Measurements from ENCODE around the gene C9orf153.

Gene C9orf153

DNA sequence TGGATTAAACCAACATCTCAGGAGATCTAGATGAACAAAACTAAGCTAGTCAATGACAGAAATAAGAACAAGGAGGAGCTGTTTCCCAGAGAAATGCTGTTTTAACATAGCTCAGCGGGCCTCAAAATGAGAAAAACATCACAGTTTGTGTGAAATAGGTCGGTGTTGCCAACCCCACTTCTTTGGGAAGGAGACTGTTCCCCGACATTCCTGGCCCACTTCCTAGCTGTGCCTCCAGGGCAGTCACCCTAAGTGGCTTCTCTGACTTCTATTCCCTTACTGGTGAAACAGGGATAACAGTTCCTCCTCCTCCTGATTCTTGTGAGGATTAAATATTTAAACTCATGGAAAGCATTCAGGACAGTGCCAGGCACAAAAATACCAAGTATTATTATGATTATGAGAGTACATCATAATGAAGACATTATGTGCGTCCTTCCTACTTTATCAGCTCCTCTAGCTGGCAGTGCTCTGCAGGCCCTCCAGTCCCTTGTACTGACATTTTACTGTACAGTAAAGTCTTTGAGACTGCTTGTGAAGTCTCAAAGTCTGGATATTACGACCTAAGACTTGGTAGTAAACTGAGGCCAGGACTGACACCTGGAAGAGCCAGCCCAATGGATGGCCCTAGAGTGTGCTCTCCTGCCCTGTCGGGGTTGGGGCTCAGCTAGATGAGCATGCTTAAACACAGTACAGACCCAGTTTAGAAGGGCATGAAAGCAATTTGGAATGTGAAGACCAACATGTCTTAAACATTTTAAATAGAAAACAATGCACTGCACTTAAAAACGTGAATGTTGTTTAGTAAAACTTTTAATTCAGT, 15.6 kb upstream of the C9orf153 start:
- DNase-seq (ENCODE audit: extremely low spot score): no peak
- TF ChIP-seq, protein P1, sequence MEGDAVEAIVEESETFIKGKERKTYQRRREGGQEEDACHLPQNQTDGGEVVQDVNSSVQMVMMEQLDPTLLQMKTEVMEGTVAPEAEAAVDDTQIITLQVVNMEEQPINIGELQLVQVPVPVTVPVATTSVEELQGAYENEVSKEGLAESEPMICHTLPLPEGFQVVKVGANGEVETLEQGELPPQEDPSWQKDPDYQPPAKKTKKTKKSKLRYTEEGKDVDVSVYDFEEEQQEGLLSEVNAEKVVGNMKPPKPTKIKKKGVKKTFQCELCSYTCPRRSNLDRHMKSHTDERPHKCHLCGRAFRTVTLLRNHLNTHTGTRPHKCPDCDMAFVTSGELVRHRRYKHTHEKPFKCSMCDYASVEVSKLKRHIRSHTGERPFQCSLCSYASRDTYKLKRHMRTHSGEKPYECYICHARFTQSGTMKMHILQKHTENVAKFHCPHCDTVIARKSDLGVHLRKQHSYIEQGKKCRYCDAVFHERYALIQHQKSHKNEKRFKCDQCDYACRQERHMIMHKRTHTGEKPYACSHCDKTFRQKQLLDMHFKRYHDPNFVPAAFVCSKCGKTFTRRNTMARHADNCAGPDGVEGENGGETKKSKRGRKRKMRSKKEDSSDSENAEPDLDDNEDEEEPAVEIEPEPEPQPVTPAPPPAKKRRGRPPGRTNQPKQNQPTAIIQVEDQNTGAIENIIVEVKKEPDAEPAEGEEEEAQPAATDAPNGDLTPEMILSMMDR (IDR thresholded peaks at IDR 0.05; ENCODE audit: control extremely low read depth, extremely low read depth, low read depth, missing control alignments): no peak
- POLR2A ChIA-PET: no interaction called here
- CTCF ChIA-PET: interaction anchor here (0.8 to 1.8 kb wide), 9 partner anchors 11 to 455 kb away, joined by 3 to 5 read pairs (median 4); partner anchors contain the start of gene C9orf153

DNA sequence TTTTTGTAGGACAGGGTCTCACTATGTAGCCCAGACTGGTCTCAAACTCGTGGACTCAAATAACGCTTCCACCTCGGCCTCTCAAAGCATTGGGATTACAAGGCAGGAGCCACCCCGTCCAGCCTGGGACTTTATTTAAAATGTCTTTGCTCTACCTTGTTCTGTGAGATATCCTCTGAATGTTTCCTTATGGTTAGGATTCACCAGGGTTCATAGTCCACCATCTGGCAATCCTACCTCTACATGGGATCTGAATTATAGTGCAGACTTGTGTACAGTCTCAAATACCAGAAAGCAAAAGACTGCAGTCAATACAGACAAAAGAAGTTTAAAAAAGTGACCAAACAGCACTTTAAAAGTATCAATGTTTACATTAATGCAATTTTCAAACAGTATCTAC, 12.8 kb upstream of the C9orf153 start:
- TF ChIP-seq, protein P1 (IDR thresholded peaks at IDR 0.05; ENCODE audit: control extremely low read depth, extremely low read depth, low read depth, missing control alignments): no peak
- CTCF ChIA-PET: no interaction called here
- POLR2A ChIA-PET: no interaction called here
- no peak for DNase-seq (ENCODE audit: extremely low spot score)

DNA sequence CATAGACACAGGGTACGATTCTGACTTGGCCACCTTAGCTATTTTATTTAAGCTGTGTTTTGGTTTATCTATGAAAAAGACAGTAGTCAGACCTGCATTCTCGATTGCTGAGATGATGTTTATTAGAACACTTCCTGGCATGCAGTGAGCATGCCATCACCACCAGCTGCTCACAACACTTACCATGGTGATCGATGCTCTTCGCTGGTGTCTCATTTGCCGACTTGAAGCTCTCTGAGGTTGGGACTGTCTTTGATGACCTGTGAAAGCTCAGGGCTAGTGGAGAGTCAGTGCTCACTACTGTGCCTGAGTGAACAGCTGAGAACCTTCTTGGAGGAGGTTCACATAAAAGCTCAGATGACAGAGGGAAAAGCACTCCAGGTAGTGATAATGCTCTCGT, 4.4 kb upstream of the C9orf153 start:
- TF ChIP-seq, protein P1 (IDR thresholded peaks at IDR 0.05; ENCODE audit: control extremely low read depth, extremely low read depth, low read depth, missing control alignments): no peak
- ChIA-PET POLR2A (no interaction called here), CTCF (interaction anchor here (1.2 to 2.0 kb wide), 6 partner anchors 8 to 76 kb away, joined by 3 to 6 read pairs (median 4); no protein-coding TSS in a partner anchor)
- DNase-seq (ENCODE audit: extremely low spot score): no peak

DNA sequence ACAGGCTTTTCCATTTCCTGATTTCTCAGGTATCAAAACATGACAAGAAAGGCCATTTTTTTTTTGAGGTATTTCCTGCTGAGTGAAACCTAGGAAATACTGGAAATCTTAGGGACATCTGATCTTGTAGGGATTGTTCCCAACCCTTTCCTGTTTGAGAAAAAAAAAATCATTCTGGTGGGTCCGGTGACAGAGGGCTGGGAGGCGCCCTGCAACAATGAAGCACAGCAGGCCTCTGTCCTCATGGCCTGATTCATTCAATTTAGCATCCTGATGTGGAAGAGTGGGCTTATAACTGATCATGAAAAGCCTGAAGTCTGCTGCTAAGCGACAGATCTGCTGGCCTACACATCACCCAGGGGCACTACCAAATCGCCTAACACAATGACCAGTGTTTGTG, 3.0 kb upstream of the C9orf153 start:
- TF ChIP-seq, protein P1 (IDR thresholded peaks at IDR 0.05; ENCODE audit: control extremely low read depth, extremely low read depth, low read depth, missing control alignments): no peak
- ChIA-PET CTCF (interaction anchor here (1.8 to 2.1 kb wide), 3 partner anchors 14 to 60 kb away, joined by 4 to 6 read pairs (median 5); no protein-coding TSS in a partner anchor), POLR2A (no interaction called here)
- DNase-seq (ENCODE audit: extremely low spot score): no peak

DNA sequence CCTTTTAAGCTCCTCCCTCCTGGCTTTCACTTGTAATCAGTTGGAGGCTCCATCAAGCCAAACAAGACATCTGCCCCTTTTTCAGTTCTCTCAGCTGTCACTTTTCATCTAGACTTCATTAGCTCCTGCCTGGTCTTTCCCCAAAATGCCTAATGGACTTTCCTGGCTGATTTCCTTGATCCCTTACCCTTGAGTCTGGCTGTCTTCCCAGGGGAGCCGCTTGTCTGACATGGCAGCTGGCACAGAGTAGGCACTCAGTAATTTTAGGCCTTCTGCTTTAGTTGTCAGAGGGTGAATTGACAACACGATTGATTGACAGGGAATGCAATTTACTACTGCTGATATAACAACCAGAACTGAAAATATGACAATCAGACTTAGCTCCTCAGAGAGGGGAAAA, 2.1 kb downstream of the C9orf153 start:
- no peak for DNase-seq (ENCODE audit: extremely low spot score)
- POLR2A ChIA-PET: no interaction called here
- TF ChIP-seq, protein P1 (IDR thresholded peaks at IDR 0.05; ENCODE audit: control extremely low read depth, extremely low read depth, low read depth, missing control alignments): no peak
- CTCF ChIA-PET: interaction anchor here (0.8 to 3.3 kb wide), 10 partner anchors 10 to 438 kb away, joined by 3 to 12 read pairs (median 3); no protein-coding TSS in a partner anchor

DNA sequence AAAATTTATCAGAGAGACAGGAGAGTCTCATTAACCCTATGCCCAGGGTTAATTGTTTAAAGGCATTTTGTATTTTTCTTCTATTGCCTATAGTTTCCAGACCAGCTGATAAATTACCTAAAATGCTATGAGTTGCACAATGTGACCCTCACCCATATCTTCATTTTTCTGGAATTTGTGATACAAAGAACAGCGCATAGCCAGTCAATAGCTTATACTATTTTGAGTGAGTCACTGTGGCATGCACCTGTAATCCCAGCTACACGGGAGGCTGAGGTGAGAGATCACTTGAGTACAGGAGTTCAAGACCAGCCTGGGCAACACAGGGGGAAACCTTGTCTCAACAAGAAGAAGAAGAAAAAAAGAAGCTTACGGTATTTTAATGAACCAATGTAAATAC, 2.8 kb downstream of the C9orf153 start:
- DNase-seq (ENCODE audit: extremely low spot score): no peak
- CTCF ChIA-PET: interaction anchor here (0.8 to 3.3 kb wide), 9 partner anchors 9 to 437 kb away, joined by 3 to 12 read pairs (median 3); no protein-coding TSS in a partner anchor
- TF ChIP-seq, protein P1 (IDR thresholded peaks at IDR 0.05; ENCODE audit: control extremely low read depth, extremely low read depth, low read depth, missing control alignments): no peak
- POLR2A ChIA-PET: no interaction called here
